Effector memory CD4-positive, alpha-beta T cell (primary cell): Measurements from ENCODE around the gene KIF15.

Experiments
- DNase-seq, 3 donors: peaks; one replicate each; pipeline ENCODE4 v3.0.0-alpha.2; 2020
- H3K27ac ChIP-seq: 2 replicates; pipeline ENCODE4 v1.7.0; 2013; ENCODE audit warnings: mild to moderate bottlenecking, low read length, moderate library complexity; ENCODE audit not compliant: insufficient read depth, poor library complexity, severe bottlenecking
- H3K27me3 ChIP-seq: replicated peaks from 2 replicates; pipeline ENCODE4 v1.7.0; 2013; ENCODE audit warnings: mild to moderate bottlenecking, low read length; ENCODE audit not compliant: insufficient read depth, control insufficient read depth, poor library complexity, severe bottlenecking
- H3K36me3 ChIP-seq: 2 replicates; pipeline ENCODE4 v1.7.0; 2013; ENCODE audit warnings: mild to moderate bottlenecking, low read length, moderate library complexity; ENCODE audit not compliant: control insufficient read depth, insufficient read depth
- H3K4me1 ChIP-seq: 2 replicates; pipeline ENCODE4 v1.7.0; 2013; ENCODE audit warnings: low read length, mild to moderate bottlenecking; ENCODE audit not compliant: control insufficient read depth, insufficient read depth, poor library complexity, severe bottlenecking
- H3K4me3 ChIP-seq: 2 replicates; pipeline ENCODE4 v1.7.0; 2013; ENCODE audit warnings: low read length, low read depth, mild to moderate bottlenecking; ENCODE audit not compliant: insufficient read depth, poor library complexity, severe bottlenecking
- H3K9me3 ChIP-seq: 2 replicates; pipeline ENCODE4 v1.7.0; 2013; ENCODE audit warnings: mild to moderate bottlenecking, low read length, moderate library complexity; ENCODE audit not compliant: control insufficient read depth

KIF15 gene

GRCh38 chr3:44762690-44763089, 1.1 kb downstream of the KIF15 start:
- Histone ChIP-seq H3K27me3 (no peaks in the 10 kb centered on the region), H3K36me3 (no peaks in the 10 kb centered on the region), H3K4me3 (no peak overlapping the region), H3K27ac (no peak overlapping the region), H3K4me1 (peaks cover 3% of the 10 kb centered on the region), H3K9me3 (no peaks in the 10 kb centered on the region)
- no peak for DNase-seq

- Histone ChIP-seq H3K4me3 (no peak overlapping the region), H3K27me3 (no peaks in the 10 kb centered on the region), H3K9me3 (no peaks in the 10 kb centered on the region), H3K4me1 (peaks cover 3% of the 10 kb centered on the region), H3K36me3 (no peaks in the 10 kb centered on the region), H3K27ac (no peak overlapping the region)
- DNase-seq, result no peak
These were observed 2.7 kb downstream of the KIF15 start for GRCh38 chr3:44764248-44764647.

- no peak overlapping the region for H3K27ac ChIP-seq
- no peak overlapping the region for H3K4me3 ChIP-seq
- H3K9me3 ChIP-seq, result no peaks in the 10 kb centered on the region
- H3K36me3 ChIP-seq, result no peaks in the 10 kb centered on the region
- no peaks in the 10 kb centered on the region for H3K27me3 ChIP-seq
- no peak for DNase-seq
- H3K4me1 ChIP-seq, result no peaks in the 10 kb centered on the region
These were observed 10.0 kb downstream of the KIF15 start for GRCh38 chr3:44771424-44772098.

GRCh38 chr3:44772099-44772442, 10.5 kb downstream of the KIF15 start:
- Histone ChIP-seq H3K9me3 (no peaks in the 10 kb centered on the region), H3K36me3 (no peaks in the 10 kb centered on the region)

GRCh38 chr3:44782891-44783290, 21.3 kb downstream of the KIF15 start:
- H3K9me3 ChIP-seq, result no peaks in the 10 kb centered on the region
- H3K36me3 ChIP-seq, result no peaks in the 10 kb centered on the region
- no peak overlapping the region for H3K27ac ChIP-seq
- H3K4me3 ChIP-seq, result no peak overlapping the region
- no peak for DNase-seq
- H3K4me1 ChIP-seq, result no peaks in the 10 kb centered on the region
- H3K27me3 ChIP-seq, result no peaks in the 10 kb centered on the region

More at GRCh38 chr3:44772099-44772442, 10.5 kb downstream of the KIF15 start:
- no peak for DNase-seq
- Histone ChIP-seq H3K27ac (no peak overlapping the region), H3K4me3 (no peak overlapping the region), H3K27me3 (no peaks in the 10 kb centered on the region), H3K4me1 (no peaks in the 10 kb centered on the region)

- Histone ChIP-seq H3K27me3 (no peaks in the 10 kb centered on the region), H3K4me3 (no peak overlapping the region), H3K27ac (no peak overlapping the region), H3K36me3 (no peaks in the 10 kb centered on the region), H3K9me3 (no peaks in the 10 kb centered on the region), H3K4me1 (no peaks in the 10 kb centered on the region)
- DNase-seq, result no peak
These were observed 33.6 kb downstream of the KIF15 start for GRCh38 chr3:44795197-44795596.

- no peaks in the 10 kb centered on the region for H3K36me3 ChIP-seq
- H3K9me3 ChIP-seq, result no peaks in the 10 kb centered on the region
- H3K27ac ChIP-seq, result no peak overlapping the region
- H3K27me3 ChIP-seq, result no peaks in the 10 kb centered on the region
- no peak for DNase-seq
- H3K4me1 ChIP-seq, result no peaks in the 10 kb centered on the region
- no peak overlapping the region for H3K4me3 ChIP-seq
These were observed 40.4 kb downstream of the KIF15 start for GRCh38 chr3:44802011-44802410.

- H3K4me1 ChIP-seq, result no peaks in the 10 kb centered on the region
- no peaks in the 10 kb centered on the region for H3K9me3 ChIP-seq
- no peaks in the 10 kb centered on the region for H3K27me3 ChIP-seq
- H3K4me3 ChIP-seq, result no peak overlapping the region
- no peak for DNase-seq
- no peak overlapping the region for H3K27ac ChIP-seq
- H3K36me3 ChIP-seq, result no peaks in the 10 kb centered on the region
These were observed 41.7 kb downstream of the KIF15 start for GRCh38 chr3:44803298-44803697.

- no peaks in the 10 kb centered on the region for H3K36me3 ChIP-seq
- no peak for DNase-seq
- H3K27ac ChIP-seq, result no peak overlapping the region
- no peaks in the 10 kb centered on the region for H3K9me3 ChIP-seq
- no peaks in the 10 kb centered on the region for H3K4me1 ChIP-seq
- no peak overlapping the region for H3K4me3 ChIP-seq
- no peaks in the 10 kb centered on the region for H3K27me3 ChIP-seq
These were observed 44.4 kb downstream of the KIF15 start for GRCh38 chr3:44805960-44806359.

- H3K27ac ChIP-seq, result no peak overlapping the region
These were observed 53.2 kb downstream of the KIF15 start for GRCh38 chr3:44814751-44815150.

More at GRCh38 chr3:44814751-44815150, 53.2 kb downstream of the KIF15 start:
- Histone ChIP-seq H3K36me3 (no peaks in the 10 kb centered on the region), H3K27me3 (no peaks in the 10 kb centered on the region), H3K4me1 (no peaks in the 10 kb centered on the region), H3K4me3 (no peak overlapping the region), H3K9me3 (no peaks in the 10 kb centered on the region)
- no peak for DNase-seq
